GM18517 (cell line): ENCODE data around the gene TMEM132D.
"Not testable (repeated sequence)": the region's sequence is repeated elsewhere in the genome, so short reads cannot be mapped to it uniquely, and the experiment has no call there.

Experiments
- ATAC-seq: cut with Tn5 transposase; IDR thresholded peaks from one replicate; pipeline ENCODE4 v1.9.1; 2021; ENCODE audit warnings: mild to moderate bottlenecking, moderate library complexity; ENCODE audit not compliant: unreplicated experiment

Gene TMEM132D

GRCh38 chr12:129201029-129201428 lies 702.8 kb downstream of the TMEM132D start:
- no peak for ATAC-seq

- no peak for ATAC-seq
These were observed 703.2 kb downstream of the TMEM132D start for GRCh38 chr12:129200576-129200975.

- ATAC-seq: no peak
These were observed 706.9 kb downstream of the TMEM132D start for GRCh38 chr12:129196927-129197326.

GRCh38 chr12:129195081-129195480 lies 708.7 kb downstream of the TMEM132D start:
- ATAC-seq: no peak

GRCh38 chr12:129193263-129193871 lies 710.5 kb downstream of the TMEM132D start:
- no peak for ATAC-seq

GRCh38 chr12:129190827-129191226 lies 713.0 kb downstream of the TMEM132D start:
- ATAC-seq: no peak

- ATAC-seq: not testable (repeated sequence)
These were observed 713.9 kb downstream of the TMEM132D start for GRCh38 chr12:129189879-129190278.

GRCh38 chr12:129186952-129187351 lies 716.9 kb downstream of the TMEM132D start:
- ATAC-seq: no peak

GRCh38 chr12:129185855-129186254 lies 718.0 kb downstream of the TMEM132D start:
- ATAC-seq: no peak

GRCh38 chr12:129184127-129184928 lies 719.5 kb downstream of the TMEM132D start:
- no peak for ATAC-seq

- ATAC-seq: no peak
These were observed 723.8 kb downstream of the TMEM132D start for GRCh38 chr12:129179941-129180553.

GRCh38 chr12:129169928-129170327 lies 733.9 kb downstream of the TMEM132D start:
- no peak for ATAC-seq

GRCh38 chr12:129163861-129164260 lies 740.0 kb downstream of the TMEM132D start:
- no peak for ATAC-seq

- no peak for ATAC-seq
These were observed 740.4 kb downstream of the TMEM132D start for GRCh38 chr12:129163461-129163860.

GRCh38 chr12:129162805-129163204 lies 741.0 kb downstream of the TMEM132D start:
- no peak for ATAC-seq

- no peak for ATAC-seq
These were observed 742.3 kb downstream of the TMEM132D start for GRCh38 chr12:129161511-129161910.

- no peak for ATAC-seq
These were observed 743.5 kb downstream of the TMEM132D start for GRCh38 chr12:129160282-129160681.

- ATAC-seq: no peak
These were observed 751.3 kb downstream of the TMEM132D start for GRCh38 chr12:129152351-129153104.

GRCh38 chr12:129150721-129151120 lies 753.1 kb downstream of the TMEM132D start:
- no peak for ATAC-seq

GRCh38 chr12:129145381-129145780 lies 758.4 kb downstream of the TMEM132D start:
- no peak for ATAC-seq

- ATAC-seq: no peak
These were observed 765.0 kb downstream of the TMEM132D start for GRCh38 chr12:129138776-129139175.
